H1 (cell line): Measurements from ENCODE around the gene PEX14. TPM values are rescaled to one million over a fixed set of nuclear protein-coding genes. Genes with fewer than 3 reads are reported as not detected.

ENCODE experiments used
- CTCF ChIA-PET: fragments of 300-600 bp; sonication (Branson Sonifier 250); formaldehyde crosslinking; loops from one replicate; lab custom pipeline; 2021; ENCODE audit not compliant: partially characterized antibody; lab: Charles Lee
- POLR2A ChIA-PET: fragments of 300-600 bp; sonication (Branson Sonifier 250); formaldehyde crosslinking; loops from one replicate; lab custom pipeline; 2021; ENCODE audit warnings: inconsistent platforms; ENCODE audit not compliant: partially characterized antibody; lab: Charles Lee
- DNase-seq, 2 experiments: peaks; one replicate each; pipeline versions ENCODE4 v3.0.0 to v3.0.0-alpha.2; 2010 to 2022; ENCODE audit warnings: low spot score in 2 of 2, low read depth in 1 of 2, mixed read lengths in 1 of 2
- FAIRE-seq: peaks from 2 replicates; lab custom pipeline; 2011; peaks lifted over from hg19 to GRCh38; lab: Jason Lieb, UNC
- H2AFZ ChIP-seq: 2 replicates; pipeline ENCODE4 v1.8.1; 2012; ENCODE audit warnings: low read length, inconsistent platforms
- H2AK5ac ChIP-seq: 2 replicates; pipeline ENCODE4 v1.6.1; 2013; ENCODE audit warnings: low read depth, low read length
- H2BK120ac ChIP-seq: replicated peaks from 2 replicates; pipeline ENCODE3; 2013; ENCODE audit warnings: low read depth, low read length, inconsistent platforms
- H2BK12ac ChIP-seq: 2 replicates; pipeline ENCODE4 v1.6.1; 2013; ENCODE audit warnings: low read depth, low read length
- H2BK15ac ChIP-seq: 2 replicates; pipeline ENCODE4 v1.6.1; 2013; ENCODE audit warnings: low read length
- H2BK20ac ChIP-seq: 2 replicates; pipeline ENCODE4 v1.6.1; 2013; ENCODE audit warnings: low read length
- H2BK5ac ChIP-seq: 2 replicates; pipeline ENCODE4 v1.6.1; 2013; ENCODE audit warnings: low read depth, low read length
- H3K14ac ChIP-seq: 2 replicates; pipeline ENCODE4 v1.6.1; 2013; ENCODE audit warnings: inconsistent platforms; ENCODE audit not compliant: insufficient read length
- H3K18ac ChIP-seq: 2 replicates; pipeline ENCODE4 v1.6.1; 2013; ENCODE audit warnings: low read length; ENCODE audit errors: extremely low read depth
- H3K23ac ChIP-seq: 2 replicates; pipeline ENCODE4 v1.6.1; 2013; ENCODE audit warnings: inconsistent platforms; ENCODE audit not compliant: insufficient read length
- H3K23me2 ChIP-seq: 2 replicates; pipeline ENCODE4 v1.6.1; 2013; ENCODE audit warnings: low read depth, low read length
- H3K27ac ChIP-seq: 2 replicates; pipeline ENCODE4 v1.6.1; 2011; ENCODE audit warnings: low read depth, low read length, inconsistent platforms
- H3K27me3 ChIP-seq, 4 experiments: replicated peaks in 1 of 4; 1 replicate in 1 of 4; 2 replicates in 3 of 4; pipeline versions ENCODE4 v1.6.1 to v1.8.1; 2011 to 2013; ENCODE audit warnings: low read length in 3 of 4, mild to moderate bottlenecking in 3 of 4, inconsistent platforms in 2 of 4, mixed read lengths in 2 of 4, moderate library complexity in 1 of 4; ENCODE audit not compliant: control insufficient read depth in 3 of 4, insufficient read depth in 3 of 4; ENCODE audit errors: extremely low read depth in 1 of 4
- H3K36me3 ChIP-seq, 4 experiments: 2 replicates each; pipeline versions ENCODE4 v1.6.1 to v1.8.1; 2011 to 2013; ENCODE audit warnings: mild to moderate bottlenecking in 4 of 4, low read length in 3 of 4, moderate library complexity in 2 of 4, control low read depth in 1 of 4, inconsistent platforms in 1 of 4; ENCODE audit not compliant: insufficient read depth in 4 of 4, control insufficient read depth in 2 of 4
- H3K4ac ChIP-seq: replicated peaks from 2 replicates; pipeline ENCODE3; 2013; ENCODE audit warnings: low read length, low read depth, mixed read lengths, inconsistent platforms; ENCODE audit not compliant: insufficient read length
- H3K4me1 ChIP-seq, 4 experiments: replicated peaks in 1 of 4; 1 replicate in 1 of 4; 2 replicates in 3 of 4; pipeline versions ENCODE4 v1.6.1 to v1.8.1; 2011 to 2013; ENCODE audit warnings: low read length in 3 of 4, inconsistent platforms in 2 of 4, mixed read lengths in 1 of 4; ENCODE audit not compliant: insufficient read depth in 4 of 4, control insufficient read depth in 3 of 4
- H3K4me2 ChIP-seq, 2 experiments: 2 replicates each; pipeline versions ENCODE4 v1.6.1 to v1.8.1; 2011 to 2013; ENCODE audit warnings: low read depth in 2 of 2, low read length in 2 of 2, control low read depth in 1 of 2, inconsistent platforms in 1 of 2, mild to moderate bottlenecking in 1 of 2; ENCODE audit not compliant: insufficient read depth in 1 of 2
- H3K4me3 ChIP-seq, 4 experiments: fragments of 200-600, 300-600 bp in 1 of 4; sonication (generic), shearing (Covaris generic), sonication (Bioruptor Twin) in 1 of 4; 2 replicates each; pipeline versions ENCODE4 v1.5.1 to v1.8.1; 2011 to 2016; ENCODE audit warnings: low read length in 4 of 4, low read depth in 3 of 4, control low read depth in 2 of 4, inconsistent platforms in 2 of 4, mild to moderate bottlenecking in 2 of 4, mixed read lengths in 1 of 4, moderate library complexity in 1 of 4; ENCODE audit not compliant: insufficient read depth in 2 of 4; ENCODE audit errors: extremely low read depth in 1 of 4
- H3K56ac ChIP-seq: replicated peaks from 2 replicates; pipeline ENCODE3; 2013; ENCODE audit warnings: low read depth, mild to moderate bottlenecking, mixed read lengths, low read length, inconsistent platforms; ENCODE audit not compliant: insufficient read length
- H3K79me1 ChIP-seq: 2 replicates; pipeline ENCODE4 v1.6.1; 2013; ENCODE audit warnings: low read depth, low read length, control low read depth
- H3K79me2 ChIP-seq, 2 experiments: 2 replicates each; pipeline versions ENCODE4 v1.6.1 to v1.8.1; 2012 to 2013; ENCODE audit warnings: low read length in 2 of 2, mild to moderate bottlenecking in 2 of 2, inconsistent platforms in 1 of 2; ENCODE audit not compliant: insufficient read depth in 2 of 2, control insufficient read depth in 1 of 2
- H3K9ac ChIP-seq, 4 experiments: replicated peaks in 1 of 4; 1 replicate in 1 of 4; 2 replicates in 3 of 4; pipeline versions ENCODE4 v1.6.1 to v1.8.1; 2011 to 2013; ENCODE audit warnings: low read depth in 3 of 4, low read length in 3 of 4, control low read depth in 2 of 4, mild to moderate bottlenecking in 2 of 4, moderate library complexity in 2 of 4, inconsistent platforms in 1 of 4; ENCODE audit errors: extremely low read depth in 1 of 4
- H3K9me3 ChIP-seq, 2 experiments: 2 replicates each; pipeline versions ENCODE4 v1.6.1 to v1.8.1; 2012 to 2013; ENCODE audit warnings: mild to moderate bottlenecking in 2 of 2, moderate library complexity in 2 of 2, control low read depth in 1 of 2, inconsistent platforms in 1 of 2, low read depth in 1 of 2, low read length in 1 of 2, mixed read lengths in 1 of 2; ENCODE audit not compliant: insufficient read depth in 2 of 2
- H4K20me1 ChIP-seq, 2 experiments: replicated peaks in 1 of 2; 2 replicates each; pipeline versions ENCODE3 to v1.8.1; 2011 to 2013; ENCODE audit warnings: inconsistent platforms in 2 of 2, low read length in 2 of 2, mild to moderate bottlenecking in 1 of 2; ENCODE audit not compliant: insufficient read depth in 2 of 2, control insufficient read depth in 1 of 2
- H4K5ac ChIP-seq: 2 replicates; pipeline ENCODE4 v1.6.1; 2013; ENCODE audit warnings: low read length, low read depth, mixed read lengths, inconsistent platforms; ENCODE audit not compliant: insufficient read length
- H4K8ac ChIP-seq: 2 replicates; pipeline ENCODE4 v1.8.0; 2013; ENCODE audit warnings: mild to moderate bottlenecking, moderate library complexity, low read length, inconsistent platforms; ENCODE audit not compliant: insufficient read depth; ENCODE audit errors: extremely low read depth
- H4K91ac ChIP-seq: replicated peaks from 2 replicates; pipeline ENCODE3; 2013; ENCODE audit warnings: low read length, mixed read lengths, inconsistent platforms; ENCODE audit not compliant: insufficient read length
- BACH1 ChIP-seq: IDR thresholded peaks from 2 replicates; pipeline ENCODE4 v1.6.1; 2012; ENCODE audit warnings: low read length, improper control_type of control experiment
- EGR1 ChIP-seq: IDR thresholded peaks from 2 replicates; pipeline ENCODE4 v1.6.1; 2011; ENCODE audit warnings: low read depth, low read length, borderline replicate concordance
- TBP ChIP-seq: IDR thresholded peaks from 2 replicates; pipeline ENCODE4 v1.6.1; 2011; ENCODE audit warnings: low read depth, low read length, improper control_type of control experiment
- WGBS, 2 experiments: shearing (Covaris generic) in 1 of 2; methylation state at CpG; one replicate each; pipeline versions ENCODE4 v1.1.6 to v1.1.7; 2013 to 2015; ENCODE audit warnings: low lambda C conversion rate in 2 of 2, mixed read lengths in 2 of 2, inconsistent platforms in 1 of 2, low coverage in 1 of 2, missing lambda C conversion rate in 1 of 2; ENCODE audit not compliant: insufficient replicate concordance in 2 of 2, insufficient coverage in 1 of 2, insufficient read length in 1 of 2; ENCODE audit errors: extremely low coverage in 1 of 2, missing lambda C conversion rate in 1 of 2; 5-methylcytosine and 5-hydroxymethylcytosine counted together
- polyA plus RNA-seq, 7 experiments: library from polyadenylated mRNA; depleted of rRNA in 3 of 7; stranded (reverse) in 5 of 7; unstranded in 2 of 7; fragments of >200 nt in 5 of 7; fragments of 200-250 nt in 2 of 7; gene quantifications; 1 replicate in 5 of 7; 2 replicates in 1 of 7; 4 replicates in 1 of 7; pipeline versions ENCODE4 v1.2.1 to v1.2.3, GENCODE V29; 2011 to 2013; ENCODE audit warnings: missing spikeins in 2 of 7, mixed read lengths in 2 of 7
- total RNA-seq: library from RNA; stranded (reverse); fragmentation: NEBNext Ultra II Directional; extraction: Animal tissue kit (Norgen Biotek cat#: 25700); gene quantifications from 2 replicates; pipeline ENCODE4 v1.2.1, GENCODE V29; 2021

Gene PEX14
- total and polyA plus RNA-seq, 2 of the 8 experiments (the other 6 are each of a cell fraction or from before 2014, with no cell fraction given): 13.0 to 19.8 TPM

- no peaks in the 10 kb centered on the region for H4K20me1 ChIP-seq
Observed at GRCh38 chr1:10631121-10631810, 156.5 kb downstream of the PEX14 start.

More at GRCh38 chr1:10631121-10631810, 156.5 kb downstream of the PEX14 start:
- H2BK120ac ChIP-seq: no peak overlapping the region
- no peak overlapping the region for H3K14ac ChIP-seq
- H2BK15ac ChIP-seq: no peak overlapping the region
- H2BK12ac ChIP-seq: 0 out of 2 replicates have a peak overlapping the region, but pooled peaks have one; percentile 29
- no peak overlapping the region for H3K27ac ChIP-seq
- no peak overlapping the region for H3K4ac ChIP-seq
- peaks cover 4 to 31% (median 22%) of the 10 kb centered on the region in 4 experiments for H3K4me1 ChIP-seq
- no peak for FAIRE-seq
- H3K18ac ChIP-seq: 0 out of 2 replicates have a peak overlapping the region, but pooled peaks have one; percentile 1
- no peaks in the 10 kb centered on the region for H3K9me3 ChIP-seq
- H3K4me3 ChIP-seq: no peak overlapping the region
- no peaks in the 10 kb centered on the region for H3K79me1 ChIP-seq
- no peak overlapping the region for H3K23ac ChIP-seq
- H3K9ac ChIP-seq: no peak overlapping the region
- H2BK20ac ChIP-seq: no peak overlapping the region
- no peaks in the 10 kb centered on the region for H3K36me3 ChIP-seq
- no peak for DNase-seq
- 90% methylated on average over 16 of the region's 20 CpGs; no CpG with 5 or more reads in 1 of the 2 experiments for WGBS, 2 experiments
- H3K79me2 ChIP-seq: no peaks in the 10 kb centered on the region
- H3K23me2 ChIP-seq: no peaks in the 10 kb centered on the region; the same call in 1 of the 2 replicates
- CTCF ChIA-PET: interaction anchor here (0.8 to 2.8 kb wide), 11 partner anchors 8 to 123 kb away, joined by 3 to 10 read pairs (median 4); no protein-coding TSS in a partner anchor
- no peak overlapping the region for H4K91ac ChIP-seq
- no peak overlapping the region for H3K56ac ChIP-seq
- H3K27me3 ChIP-seq: no peaks in the 10 kb centered on the region
- no peak overlapping the region for H3K4me2 ChIP-seq
- no peak overlapping the region for H2BK5ac ChIP-seq
- no peak overlapping the region for H2AFZ ChIP-seq
- peak overlapping the region; percentile 51; the same call in 1 of the 2 replicates for H4K8ac ChIP-seq
- no peak overlapping the region for H2AK5ac ChIP-seq
- no peak overlapping the region for H4K5ac ChIP-seq
- TF ChIP-seq EGR1 (no peak), TBP (no peak), BACH1 (no peak)
- POLR2A ChIA-PET: interaction anchor here (1.2 to 1.5 kb wide), 2 partner anchors 46 to 103 kb away, joined by 3 read pairs; no protein-coding TSS in a partner anchor
